HG03520 (cell line): ENCODE measurements around the gene PTCSC3.

Source experiments
- ATAC-seq: cut with Tn5 transposase; IDR thresholded peaks from one replicate; pipeline ENCODE4 v1.9.1; 2021; ENCODE audit warnings: mild to moderate bottlenecking, moderate library complexity; ENCODE audit not compliant: unreplicated experiment

Gene PTCSC3

GRCh38 chr14:36176524-36176923, at the start of gene PTCSC3:
Gene PTCSC3 (minus strand): TSS chr14:36176722.
- no peak for ATAC-seq

- ATAC-seq: no peak
These were observed 49.6 kb upstream of the PTCSC3 start for GRCh38 chr14:36226164-36226563.

- no peak for ATAC-seq
These were observed 47.7 kb upstream of the PTCSC3 start for GRCh38 chr14:36224176-36224575.

GRCh38 chr14:36223558-36223957, 47.0 kb upstream of the PTCSC3 start:
- no peak for ATAC-seq

GRCh38 chr14:36222952-36223468, 46.5 kb upstream of the PTCSC3 start:
- ATAC-seq: no peak

GRCh38 chr14:36222337-36222736, 45.8 kb upstream of the PTCSC3 start:
- ATAC-seq: no peak

GRCh38 chr14:36221112-36221511, 44.6 kb upstream of the PTCSC3 start:
- ATAC-seq: no peak

- ATAC-seq: no peak
These were observed 41.2 kb upstream of the PTCSC3 start for GRCh38 chr14:36217732-36218131.

GRCh38 chr14:36217027-36217426, 40.5 kb upstream of the PTCSC3 start:
- no peak for ATAC-seq

GRCh38 chr14:36215217-36215598, 38.7 kb upstream of the PTCSC3 start:
- ATAC-seq: no peak

GRCh38 chr14:36214476-36215216, 38.1 kb upstream of the PTCSC3 start:
- no peak for ATAC-seq

- no peak for ATAC-seq
These were observed 36.5 kb upstream of the PTCSC3 start for GRCh38 chr14:36212987-36213386.

GRCh38 chr14:36212577-36212976, 36.1 kb upstream of the PTCSC3 start:
- no peak for ATAC-seq

GRCh38 chr14:36208690-36209278, 32.3 kb upstream of the PTCSC3 start:
- ATAC-seq: no peak

GRCh38 chr14:36207500-36207899, 31.0 kb upstream of the PTCSC3 start:
- ATAC-seq: no peak

- no peak for ATAC-seq
These were observed 28.0 kb upstream of the PTCSC3 start for GRCh38 chr14:36204461-36205073.

- ATAC-seq: no peak
These were observed 21.9 kb upstream of the PTCSC3 start for GRCh38 chr14:36198378-36198777.

- no peak for ATAC-seq
These were observed 18.1 kb upstream of the PTCSC3 start for GRCh38 chr14:36194663-36195062.

GRCh38 chr14:36192530-36192929, 16.0 kb upstream of the PTCSC3 start:
- no peak for ATAC-seq

- no peak for ATAC-seq
These were observed 6.9 kb upstream of the PTCSC3 start for GRCh38 chr14:36183402-36183801.

GRCh38 chr14:36181417-36181816, 4.9 kb upstream of the PTCSC3 start:
- no peak for ATAC-seq

- ATAC-seq: no peak
These were observed 967 bp upstream of the PTCSC3 start for GRCh38 chr14:36177489-36177888.
